ENCODE results near the gene PALS2. TPM values are rescaled to one million over a fixed set of nuclear protein-coding genes. Genes with fewer than 3 reads are reported as not detected.

Gene PALS2
- total RNA-seq, 1 experiment from 2014 or later, result 64.6 TPM

GRCh38 chr7:24560772-24561171 lies 12.5 kb upstream of the PALS2 start (continued):
- TF ChIP-seq IRF1 (CRISPR knock-in tag; IDR thresholded peaks at IDR 0.05), result no peak
- no peak for TF ChIP-seq NR3C1 (CRISPR knock-in tag; conservative IDR thresholded peaks at IDR 0.05; ENCODE audit: low read depth)
- TF ChIP-seq ZNF512 (CRISPR knock-in tag; IDR thresholded peaks at IDR 0.05; ENCODE audit: borderline replicate concordance), result no peak
- TF ChIP-seq FOXP1 (CRISPR knock-in tag; IDR thresholded peaks at IDR 0.05; ENCODE audit: borderline replicate concordance), result no peak
- no peak for TF ChIP-seq E2F1 (CRISPR knock-in tag; IDR thresholded peaks at IDR 0.05)
- TF ChIP-seq RELA (CRISPR knock-in tag; IDR thresholded peaks at IDR 0.05; ENCODE audit: borderline replicate concordance), result no peak
- no peak for TF ChIP-seq TP53 (CRISPR knock-in tag; IDR thresholded peaks at IDR 0.05)
- TF ChIP-seq FOXK1 (CRISPR knock-in tag; IDR thresholded peaks at IDR 0.05), result no peak
- no peak for TF ChIP-seq ZNF138 (CRISPR knock-in tag; conservative IDR thresholded peaks at IDR 0.05)

- ATAC-seq, result 0 out of 2 replicates have a peak, but pooled peaks have one; percentile 32
- no peak for DNase-seq (ENCODE audit: low spot score)
- POLR2A ChIA-PET, result no interaction called here
- peaks cover 3% of the 10 kb centered on the region for H3K9me3 Mint-ChIP-seq
- peaks cover 12% of the 10 kb centered on the region for H3K27me3 Mint-ChIP-seq (ENCODE audit: low read depth)
- H3K4me1 Mint-ChIP-seq, result peaks cover 41% of the 10 kb centered on the region
- no peak overlapping the region for H3K27ac Mint-ChIP-seq
- H3K36me3 Mint-ChIP-seq, result no peaks in the 10 kb centered on the region
- CTCF ChIA-PET, result no interaction called here
- H3K4me3 Mint-ChIP-seq, result no peak overlapping the region
- TF ChIP-seq ATF3 (CRISPR knock-in tag; conservative IDR thresholded peaks at IDR 0.05) (no peak), USF2 (CRISPR knock-in tag; IDR thresholded peaks at IDR 0.05) (peak; percentile 80), USF1 (CRISPR knock-in tag; IDR thresholded peaks at IDR 0.05) (peak; percentile 54; the same call in 1 of the 2 replicates)
Measured at GRCh38 chr7:24566274-24566673, 7.0 kb upstream of the PALS2 start.

GRCh38 chr7:24570983-24571382 lies 2.3 kb upstream of the PALS2 start:
- peaks cover 25% of the 10 kb centered on the region for H3K27me3 Mint-ChIP-seq (ENCODE audit: low read depth)
- H3K36me3 Mint-ChIP-seq, result no peaks in the 10 kb centered on the region
- POLR2A ChIA-PET, result no interaction called here
- ATAC-seq (no peak), DNase-seq (ENCODE audit: low spot score) (no peak)
- CTCF ChIA-PET, result interaction anchor here (1.2 kb wide), 1 partner anchor 165 kb away, joined by 3 read pairs; no protein-coding TSS in a partner anchor
- no peak overlapping the region for H3K27ac Mint-ChIP-seq
- TF ChIP-seq TEAD4 (CRISPR knock-in tag; IDR thresholded peaks at IDR 0.05) (no peak), CBFB (CRISPR knock-in tag; IDR thresholded peaks at IDR 0.05; ENCODE audit: low read depth) (no peak), PRRX2 (CRISPR knock-in tag; IDR thresholded peaks at IDR 0.05) (no peak), HMGXB4 (CRISPR knock-in tag; IDR thresholded peaks at IDR 0.05) (no peak), ATF3 (CRISPR knock-in tag; conservative IDR thresholded peaks at IDR 0.05) (no peak), ZNF512 (CRISPR knock-in tag; IDR thresholded peaks at IDR 0.05; ENCODE audit: borderline replicate concordance) (no peak), ZNF138 (CRISPR knock-in tag; conservative IDR thresholded peaks at IDR 0.05) (no peak)
- H3K4me1 Mint-ChIP-seq, result peaks cover 62% of the 10 kb centered on the region
- no peak overlapping the region for H3K4me3 Mint-ChIP-seq
- H3K9me3 Mint-ChIP-seq, result peaks cover 3% of the 10 kb centered on the region

Data from WTC11 (cell line).